Lower lobe of right lung (tissue), 2 donors: ENCODE data around the gene HOXD9. TPM values are rescaled to one million over a fixed set of nuclear protein-coding genes. Genes with fewer than 3 reads are reported as not detected.

Experiments
- ATAC-seq, 2 donors: fragments of 200-7000 bp; cut with Tn5 transposase; one replicate each; pipeline ENCODE4 v1.9.1; 2020 to 2022; ENCODE audit warnings: mild to moderate bottlenecking in 2 of 2, moderate library complexity in 2 of 2
- DNase-seq: peaks from one replicate; pipeline ENCODE4 v3.0.0-alpha.2; 2020
- H3K27ac ChIP-seq: fragments of 200-600 bp; one replicate; pipeline ENCODE4 v1.8.0; 2022
- H3K27me3 ChIP-seq: fragments of 200-600 bp; one replicate; pipeline ENCODE4 v1.8.0; 2022; ENCODE audit warnings: low read depth
- H3K36me3 ChIP-seq: fragments of 200-600 bp; one replicate; pipeline ENCODE4 v1.8.0; 2022; ENCODE audit warnings: mild to moderate bottlenecking
- H3K4me1 ChIP-seq: fragments of 200-600 bp; one replicate; pipeline ENCODE4 v1.8.0; 2022
- H3K4me3 ChIP-seq: fragments of 200-600 bp; one replicate; pipeline ENCODE4 v1.8.0; 2022; ENCODE audit warnings: mild to moderate bottlenecking
- H3K9me3 ChIP-seq: fragments of 200-600 bp; one replicate; pipeline ENCODE4 v1.8.0; 2022
- intact Hi-C: fragments of 100-400 bp; cut with DNase I; formaldehyde crosslinking; loops from one replicate; pipeline ENCODE4 v1.11.0; 2022
- total RNA-seq: library from RNA; stranded (reverse); fragmentation: NEBNext Ultra II Directional; extraction: Animal tissue kit (Norgen Biotek cat#: 25700); gene quantifications from one replicate; pipeline ENCODE4 v1.2.1, GENCODE V29; 2021
- TF ChIP-seq, protein P1 (sequence below): fragments of 200-600 bp; IDR thresholded peaks from one replicate; pipeline ENCODE4 v1.8.0; 2022; ENCODE audit warnings: antibody characterized with exemption, mild to moderate bottlenecking
- donor health status: DM: no; HTN: yes; CAD: no; lungs with severe emphysema.

The HOXD9 gene
- total RNA-seq, 1 donor from 2014 or later: 0.86 TPM

DNA sequence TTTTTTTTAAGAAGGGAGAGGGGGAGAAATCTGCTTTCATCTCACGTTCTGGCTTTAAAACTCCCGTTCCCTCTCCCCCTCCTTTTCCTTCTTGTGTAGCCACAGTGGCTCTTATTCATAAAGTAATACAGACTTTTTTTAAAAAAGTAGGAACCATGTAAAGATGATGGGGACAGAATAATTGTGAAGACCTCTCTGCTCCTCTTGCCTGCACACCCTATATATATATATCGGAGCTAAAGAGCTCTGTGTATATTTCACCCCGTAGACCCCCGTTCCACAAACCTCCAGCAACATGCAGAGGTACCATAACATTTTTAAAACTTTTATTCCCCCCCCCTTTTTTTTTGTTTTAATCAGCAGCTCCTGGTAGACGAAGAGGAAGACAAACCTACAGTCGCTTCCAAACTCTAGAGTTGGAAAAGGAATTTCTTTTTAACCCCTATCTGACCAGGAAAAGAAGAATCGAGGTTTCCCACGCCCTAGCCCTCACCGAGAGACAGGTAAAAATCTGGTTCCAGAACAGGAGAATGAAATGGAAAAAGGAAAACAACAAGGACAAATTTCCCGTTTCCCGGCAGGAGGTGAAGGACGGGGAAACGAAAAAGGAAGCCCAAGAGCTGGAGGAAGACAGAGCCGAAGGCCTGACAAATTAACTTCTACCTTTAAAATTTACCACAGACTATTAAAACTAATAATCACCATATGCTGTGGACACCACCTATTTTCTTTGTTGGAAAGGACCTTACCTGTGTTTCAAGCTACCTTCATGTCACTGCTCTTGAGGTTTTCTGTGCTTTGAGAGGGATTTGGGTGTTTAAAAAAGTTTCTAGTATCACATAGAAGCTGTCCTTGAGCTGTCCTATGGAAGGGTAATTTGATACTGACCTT, 8.7 kb downstream of the HOXD9 start:
- H3K27ac ChIP-seq: no peak overlapping the region
- H3K36me3 ChIP-seq: no peaks in the 10 kb centered on the region
- H3K9me3 ChIP-seq: no peaks in the 10 kb centered on the region
- no peak for DNase-seq
- intact Hi-C loops: loop anchor here (10.0 kb wide), 1 partner anchor 424 kb away; no protein-coding TSS in a partner anchor
- peak overlapping the region; percentile 6 for H3K4me3 ChIP-seq
- peaks cover 95% of the 10 kb centered on the region for H3K27me3 ChIP-seq
- TF ChIP-seq, protein P1, sequence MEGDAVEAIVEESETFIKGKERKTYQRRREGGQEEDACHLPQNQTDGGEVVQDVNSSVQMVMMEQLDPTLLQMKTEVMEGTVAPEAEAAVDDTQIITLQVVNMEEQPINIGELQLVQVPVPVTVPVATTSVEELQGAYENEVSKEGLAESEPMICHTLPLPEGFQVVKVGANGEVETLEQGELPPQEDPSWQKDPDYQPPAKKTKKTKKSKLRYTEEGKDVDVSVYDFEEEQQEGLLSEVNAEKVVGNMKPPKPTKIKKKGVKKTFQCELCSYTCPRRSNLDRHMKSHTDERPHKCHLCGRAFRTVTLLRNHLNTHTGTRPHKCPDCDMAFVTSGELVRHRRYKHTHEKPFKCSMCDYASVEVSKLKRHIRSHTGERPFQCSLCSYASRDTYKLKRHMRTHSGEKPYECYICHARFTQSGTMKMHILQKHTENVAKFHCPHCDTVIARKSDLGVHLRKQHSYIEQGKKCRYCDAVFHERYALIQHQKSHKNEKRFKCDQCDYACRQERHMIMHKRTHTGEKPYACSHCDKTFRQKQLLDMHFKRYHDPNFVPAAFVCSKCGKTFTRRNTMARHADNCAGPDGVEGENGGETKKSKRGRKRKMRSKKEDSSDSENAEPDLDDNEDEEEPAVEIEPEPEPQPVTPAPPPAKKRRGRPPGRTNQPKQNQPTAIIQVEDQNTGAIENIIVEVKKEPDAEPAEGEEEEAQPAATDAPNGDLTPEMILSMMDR: no peak
- no peak for ATAC-seq
- H3K4me1 ChIP-seq: peaks cover 26% of the 10 kb centered on the region

DNA sequence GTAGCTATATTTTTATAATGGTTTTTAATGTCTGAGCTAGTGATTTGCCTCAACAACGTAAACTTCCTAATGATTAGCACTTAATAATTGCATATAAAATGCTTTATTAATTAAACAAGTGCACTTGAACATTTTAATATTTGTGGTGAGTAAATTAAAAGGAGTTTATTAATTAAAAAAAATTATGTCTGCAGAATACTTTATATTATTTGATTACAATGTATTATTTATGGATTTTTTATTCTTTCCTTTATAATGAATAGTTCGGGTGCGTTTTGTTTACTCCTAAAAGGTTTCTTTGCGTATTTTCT, 9.3 kb downstream of the HOXD9 start:
- ATAC-seq: no peak
- Histone ChIP-seq H3K4me3 (peak overlapping the region; percentile 29), H3K9me3 (no peaks in the 10 kb centered on the region), H3K36me3 (no peaks in the 10 kb centered on the region), H3K4me1 (peaks cover 32% of the 10 kb centered on the region), H3K27me3 (peaks cover 95% of the 10 kb centered on the region), H3K27ac (no peak overlapping the region)
- DNase-seq: no peak
- TF ChIP-seq, protein P1: no peak
- intact Hi-C loops: loop anchor here (10.0 kb wide), 1 partner anchor 423 kb away; no protein-coding TSS in a partner anchor

DNA sequence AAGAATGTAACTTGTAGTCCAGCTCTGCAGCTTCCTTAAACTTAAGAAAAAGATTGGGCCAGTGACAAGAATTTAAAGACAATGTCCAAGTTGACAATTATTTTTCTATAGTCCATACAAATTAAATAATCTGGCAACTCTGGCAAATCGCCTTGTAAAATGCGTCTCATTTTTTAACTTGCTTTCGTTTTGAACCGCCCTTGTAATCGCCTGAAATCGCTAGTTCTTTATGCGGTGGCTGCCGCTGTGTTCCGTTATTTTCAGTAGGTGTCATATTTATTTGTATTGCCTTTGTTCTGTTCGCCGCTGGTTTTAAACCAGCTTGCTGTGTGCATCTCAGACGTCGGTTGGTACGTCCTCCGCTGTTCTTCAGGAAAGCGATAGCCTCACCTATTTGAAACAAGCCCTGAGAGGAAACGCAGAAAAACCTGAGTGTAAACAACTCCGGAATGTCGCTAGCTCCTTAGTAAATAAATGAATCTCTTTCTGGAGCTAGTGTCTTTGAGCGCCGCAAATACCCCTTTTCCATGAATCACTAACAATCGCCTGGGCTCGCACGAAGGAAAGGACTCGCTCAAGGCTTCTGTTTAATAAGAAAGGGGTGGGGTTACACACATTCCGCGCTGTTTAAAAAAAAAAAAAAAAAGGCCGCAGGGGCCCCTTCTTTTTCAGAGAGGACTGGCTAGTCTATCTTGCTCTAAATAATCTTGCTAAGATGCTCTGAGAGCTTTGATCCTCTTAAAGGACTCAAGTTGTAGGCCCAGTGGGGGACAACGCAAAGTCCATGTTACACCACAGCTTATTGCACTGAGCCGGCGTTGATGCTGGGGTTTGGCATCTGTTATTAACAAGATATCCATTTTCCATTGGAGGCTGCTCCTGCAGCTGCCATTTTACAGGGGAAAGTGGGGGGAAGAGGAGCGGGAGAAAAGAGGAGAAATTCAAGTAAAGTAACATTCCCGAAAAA, 10.0 kb downstream of the HOXD9 start:
- Histone ChIP-seq H3K9me3 (no peaks in the 10 kb centered on the region), H3K4me3 (peak overlapping the region; percentile 29), H3K27me3 (peaks cover 96% of the 10 kb centered on the region), H3K27ac (no peak overlapping the region), H3K36me3 (no peaks in the 10 kb centered on the region), H3K4me1 (peaks cover 34% of the 10 kb centered on the region)
- TF ChIP-seq, protein P1: no peak
- intact Hi-C loops: loop anchor here (10.0 kb wide), 1 partner anchor 422 kb away; no protein-coding TSS in a partner anchor
- no peak for ATAC-seq
- DNase-seq: no peak

DNA sequence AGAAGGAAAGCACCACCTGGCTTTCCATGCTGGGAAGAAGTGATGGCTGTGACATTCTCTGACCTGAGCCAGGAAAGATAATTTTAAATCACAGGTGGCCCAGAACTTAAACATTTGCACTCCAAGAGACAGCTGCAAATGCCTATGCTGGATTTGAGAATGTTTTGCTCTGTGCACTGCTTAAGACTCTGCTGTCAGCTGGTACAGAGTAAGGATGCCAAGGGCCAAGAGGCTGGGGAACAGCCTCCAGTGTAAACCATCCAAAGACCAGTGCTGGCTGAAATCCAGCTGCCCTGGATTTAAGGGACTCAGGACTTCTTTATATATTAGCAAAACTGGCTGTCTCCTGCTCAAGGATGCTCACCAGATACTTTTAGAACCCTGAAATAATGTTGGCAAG, 10.9 kb downstream of the HOXD9 start:
- no peaks in the 10 kb centered on the region for H3K9me3 ChIP-seq
- intact Hi-C loops: loop anchor here (10.0 kb wide), 1 partner anchor 421 kb away; no protein-coding TSS in a partner anchor
- H3K27me3 ChIP-seq: peaks cover 97% of the 10 kb centered on the region
- ATAC-seq (no peak), DNase-seq (no peak)
- H3K36me3 ChIP-seq: no peaks in the 10 kb centered on the region
- H3K4me3 ChIP-seq: no peak overlapping the region
- H3K27ac ChIP-seq: no peak overlapping the region
- H3K4me1 ChIP-seq: peaks cover 34% of the 10 kb centered on the region
- TF ChIP-seq, protein P1: no peak

DNA sequence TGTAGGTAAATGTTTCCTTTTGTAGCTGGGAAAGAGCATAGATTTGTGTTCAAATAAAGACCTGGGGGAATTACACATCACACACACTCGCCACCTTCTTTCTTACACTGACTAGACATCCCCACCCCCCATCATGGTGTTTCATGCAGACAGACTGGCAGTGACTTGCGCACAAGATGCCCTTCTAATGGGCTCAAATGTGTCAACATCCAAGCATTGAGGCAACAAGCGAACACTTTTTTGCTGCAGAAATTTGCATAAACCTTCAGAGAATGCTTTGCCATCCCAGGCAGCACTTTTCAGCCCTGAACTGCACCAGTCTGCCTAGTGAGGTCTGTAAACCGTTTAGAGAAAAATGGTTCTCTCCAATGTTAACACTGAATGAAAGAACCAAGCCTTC, 11.5 kb downstream of the HOXD9 start:
- H3K4me1 ChIP-seq: peaks cover 28% of the 10 kb centered on the region
- TF ChIP-seq, protein P1: no peak
- ATAC-seq: no peak
- no peak overlapping the region for H3K27ac ChIP-seq
- no peaks in the 10 kb centered on the region for H3K36me3 ChIP-seq
- H3K4me3 ChIP-seq: no peak overlapping the region
- DNase-seq: no peak
- intact Hi-C loops: loop anchor here (10.0 kb wide), 1 partner anchor 421 kb away; no protein-coding TSS in a partner anchor
- no peaks in the 10 kb centered on the region for H3K9me3 ChIP-seq
- H3K27me3 ChIP-seq: peaks cover 97% of the 10 kb centered on the region
